T-cell (primary cell): Measurements from ENCODE around the gene PKM. TPM values are rescaled to one million over a fixed set of nuclear protein-coding genes. Genes with fewer than 3 reads are reported as not detected.

Source experiments
- ATAC-seq, 4 experiments: fragments of 200-7000 bp in 3 of 4; fragments of 150-1000 bp in 1 of 4; cut with Tn5 transposase; replicated peaks in 1 of 4; 1 replicate in 3 of 4; 2 replicates in 1 of 4; pipeline ENCODE4 v1.10.0; 2021; ENCODE audit warnings: moderate library complexity in 3 of 4, mild to moderate bottlenecking in 2 of 4, moderate number of reproducible peaks in 1 of 4
- CTCF ChIA-PET, 2 donors: fragments of 300-600 bp; sonication (Branson Sonifier 250); formaldehyde crosslinking; loops; one replicate each; lab custom pipeline; 2022; ENCODE audit warnings: antibody characterized with exemption in 2 of 2; lab: Charles Lee
- POLR2A ChIA-PET, 2 donors: fragments of 300-600 bp; sonication (Branson Sonifier 250); formaldehyde crosslinking; loops; one replicate each; lab custom pipeline; 2022; ENCODE audit warnings: antibody characterized with exemption in 2 of 2; lab: Charles Lee
- DNase-seq, 35 experiments: peaks; one replicate each; pipeline versions ENCODE4 v3.0.0 to v3.0.0-alpha.2; 2013 to 2023
- H3K27ac ChIP-seq: one replicate; pipeline ENCODE4 v1.5.1; 2013; ENCODE audit warnings: low read length
- H3K27me3 ChIP-seq, 2 experiments: replicated peaks in 1 of 2; 1 replicate in 1 of 2; 2 replicates in 1 of 2; pipeline versions ENCODE4 v1.6.1 to v1.7.0; 2013; ENCODE audit warnings: low read length in 1 of 2, mixed read lengths in 1 of 2; ENCODE audit not compliant: control insufficient read depth in 2 of 2, insufficient read depth in 2 of 2; ENCODE audit errors: extremely low read depth in 1 of 2
- H3K36me3 ChIP-seq, 2 donors: 1 replicate in 1 of 2; 2 replicates in 1 of 2; pipeline versions ENCODE4 v1.6.1 to v1.7.0; 2013; ENCODE audit warnings: low read length in 1 of 2; ENCODE audit not compliant: control insufficient read depth in 2 of 2, insufficient read depth in 1 of 2; ENCODE audit errors: extremely low read depth in 1 of 2
- H3K4me1 ChIP-seq, 2 experiments: 1 replicate in 1 of 2; 2 replicates in 1 of 2; pipeline versions ENCODE4 v1.6.1 to v1.7.0; 2013; ENCODE audit warnings: low read length in 2 of 2, mixed read lengths in 1 of 2; ENCODE audit not compliant: insufficient read depth in 2 of 2, control insufficient read depth in 1 of 2; ENCODE audit errors: extremely low read depth in 1 of 2
- H3K4me3 ChIP-seq, 2 donors: 1 replicate in 1 of 2; 2 replicates in 1 of 2; pipeline versions ENCODE4 v1.5.1 to v1.7.0; 2013; ENCODE audit warnings: mild to moderate bottlenecking in 2 of 2, low read length in 1 of 2, moderate library complexity in 1 of 2; ENCODE audit not compliant: control insufficient read depth in 1 of 2; ENCODE audit errors: extremely low read depth in 1 of 2
- H3K9me3 ChIP-seq: 2 replicates; pipeline ENCODE4 v1.7.0; 2013
- H3K27ac Mint-ChIP-seq, 2 donors: one replicate each; pipeline ENCODE4 v1.8.0; 2020 to 2021; ENCODE audit warnings: mild to moderate bottlenecking in 2 of 2, mixed read lengths in 2 of 2
- H3K27me3 Mint-ChIP-seq, 2 donors: one replicate each; pipeline ENCODE4 v1.8.0; 2021 to 2022; ENCODE audit warnings: mixed read lengths in 2 of 2
- H3K36me3 Mint-ChIP-seq: one replicate; pipeline ENCODE4 v1.8.0; 2021; ENCODE audit warnings: mixed read lengths
- H3K4me1 Mint-ChIP-seq, 3 donors: one replicate each; pipeline ENCODE4 v1.8.0; 2020 to 2022; ENCODE audit warnings: mixed read lengths in 3 of 3, mild to moderate bottlenecking in 1 of 3
- H3K4me3 Mint-ChIP-seq, 3 donors: one replicate each; pipeline ENCODE4 v1.8.0; 2020 to 2022; ENCODE audit warnings: mild to moderate bottlenecking in 3 of 3, mixed read lengths in 3 of 3, moderate library complexity in 3 of 3
- H3K9me3 Mint-ChIP-seq, 3 donors: one replicate each; pipeline ENCODE4 v1.8.0; 2020 to 2022; ENCODE audit warnings: mixed read lengths in 3 of 3
- WGBS: methylation state at CpG from one replicate; pipeline ENCODE4 v1.1.5; 2013; ENCODE audit warnings: missing lambda C conversion rate; ENCODE audit not compliant: insufficient coverage; 5-methylcytosine and 5-hydroxymethylcytosine counted together
- total RNA-seq, 35 experiments: library from RNA in 6 of 35; stranded (reverse) in 6 of 35; fragments of 120-200 nt in 1 of 35; gene quantifications; one replicate each; pipeline versions ENCODE4 v1.2.1 to v1.2.4 and lab custom pipeline; 2013 to 2026

The PKM gene
- total RNA-seq, 5 donors from 2014 or later (not counting 1 experiment from before 2014, with no cell fraction given): 293 to 412 (median 370) TPM

- Mint-ChIP-seq H3K4me1 (peaks cover 6 to 11% (median 9%) of the 10 kb centered on the region in 3 donors), H3K27ac (no peak within 1 kb of the TSS), H3K9me3 (no peaks in the 10 kb centered on the region), H3K27me3 (peaks cover 11 to 23% of the 10 kb centered on the region in 2 donors), H3K4me3 (peak within 1 kb of the TSS; percentile 25 to 80 (median 62)), H3K36me3 (peaks cover 25% of the 10 kb centered on the region)
- Histone ChIP-seq H3K4me3 (peak within 1 kb of the TSS in 1 of 2 donors; percentile 40), H3K36me3 (peaks cover 24 to 44% of the 10 kb centered on the region in 2 donors), H3K27ac (no peak within 1 kb of the TSS), H3K9me3 (no peaks in the 10 kb centered on the region), H3K4me1 (peaks cover 0 to 11% of the 10 kb centered on the region in 2 experiments), H3K27me3 (peaks cover 0 to 37% of the 10 kb centered on the region in 2 experiments)
- ATAC-seq (peak; percentile 33 to 58 (median 42)), DNase-seq (peak in 1 of 35 experiments; percentile 12)
- CTCF ChIA-PET: interaction anchor here in 1 of 2 donors (1.2 to 1.4 kb wide), 2 partner anchors 30 to 90 kb away, joined by 3 to 4 read pairs; no protein-coding TSS in a partner anchor
- POLR2A ChIA-PET: interaction anchor here (0.5 to 0.6 kb wide), 2 partner anchors 38 to 397 kb away, joined by 3 to 19 read pairs; no protein-coding TSS in a partner anchor
- WGBS: 27% methylated on average over 54 of the region's 83 CpGs
Measured at GRCh38 chr15:72197460-72198355, 33.3 kb downstream of the PKM start, which contains the start of gene GRAMD2A. Gene GRAMD2A, minus strand, starts transcription at chr15:72197787.

GRCh38 chr15:72197041-72197459 is 33.9 kb downstream of the PKM start:
- peak overlapping the region; percentile 13 to 62 (median 61) for H3K4me3 Mint-ChIP-seq
- Histone ChIP-seq H3K27me3 (peaks cover 0 to 37% of the 10 kb centered on the region in 2 experiments), H3K9me3 (no peaks in the 10 kb centered on the region), H3K27ac (no peak overlapping the region), H3K4me3 (peak overlapping the region in 1 of 2 donors; percentile 40), H3K36me3 (peaks cover 17 to 38% of the 10 kb centered on the region in 2 donors), H3K4me1 (peaks cover 0 to 11% of the 10 kb centered on the region in 2 experiments)
- H3K4me1 Mint-ChIP-seq: peaks cover 6 to 11% (median 9%) of the 10 kb centered on the region in 3 donors
- 40% methylated on average over 31 of the region's 35 CpGs for WGBS
- H3K9me3 Mint-ChIP-seq: no peaks in the 10 kb centered on the region
- DNase-seq: no peak
- ATAC-seq: peak in 1 of 4 experiments; percentile 22
- ChIA-PET CTCF (interaction anchor here (0.6 to 1.4 kb wide), 2 partner anchors 30 to 31 kb away, joined by 3 to 10 read pairs; no protein-coding TSS in a partner anchor), POLR2A (no interaction called here)
- H3K36me3 Mint-ChIP-seq: peaks cover 20% of the 10 kb centered on the region
- peaks cover 11 to 25% of the 10 kb centered on the region in 2 donors for H3K27me3 Mint-ChIP-seq
- no peak overlapping the region for H3K27ac Mint-ChIP-seq

- WGBS: 92% methylated on average over 8 of the region's 13 CpGs
- POLR2A ChIA-PET: no interaction called here
- Mint-ChIP-seq H3K27ac (no peak overlapping the region), H3K4me1 (peaks cover 6 to 11% (median 9%) of the 10 kb centered on the region in 3 donors), H3K27me3 (peaks cover 11 to 26% of the 10 kb centered on the region in 2 donors), H3K36me3 (peaks cover 20% of the 10 kb centered on the region), H3K9me3 (no peaks in the 10 kb centered on the region), H3K4me3 (peak overlapping the region in 2 of 3 donors; percentile 31 to 61)
- Histone ChIP-seq H3K27me3 (peaks cover 0 to 37% of the 10 kb centered on the region in 2 experiments), H3K27ac (no peak overlapping the region), H3K36me3 (peaks cover 14 to 32% of the 10 kb centered on the region in 2 donors), H3K9me3 (no peaks in the 10 kb centered on the region), H3K4me1 (peaks cover 0 to 11% of the 10 kb centered on the region in 2 experiments), H3K4me3 (no peak overlapping the region)
- no peak for ATAC-seq
- CTCF ChIA-PET: interaction anchor here (0.6 to 1.4 kb wide), 2 partner anchors 31 kb away, joined by 3 to 10 read pairs; no protein-coding TSS in a partner anchor
- no peak for DNase-seq
Measured at GRCh38 chr15:72196409-72197040, 34.5 kb downstream of the PKM start.

GRCh38 chr15:72195101-72195511 is 35.9 kb downstream of the PKM start:
- WGBS: 59% methylated on average over 6 of the region's 6 CpGs
- POLR2A ChIA-PET: no interaction called here

GRCh38 chr15:72193836-72194396 is 37.1 kb downstream of the PKM start:
- POLR2A ChIA-PET: no interaction called here
- no peak overlapping the region for H3K4me3 ChIP-seq
- H3K4me1 Mint-ChIP-seq: peaks cover 6 to 11% (median 6%) of the 10 kb centered on the region in 3 donors

More at GRCh38 chr15:72195101-72195511, 35.9 kb downstream of the PKM start:
- H3K27me3 ChIP-seq: peaks cover 0 to 37% of the 10 kb centered on the region in 2 experiments
- DNase-seq (peak in 1 of 35 experiments; percentile 26), ATAC-seq (no peak)
- Mint-ChIP-seq H3K4me1 (peaks cover 6 to 11% (median 9%) of the 10 kb centered on the region in 3 donors), H3K9me3 (no peaks in the 10 kb centered on the region), H3K36me3 (peaks cover 11% of the 10 kb centered on the region), H3K4me3 (no peak overlapping the region), H3K27me3 (peaks cover 15 to 27% of the 10 kb centered on the region in 2 donors), H3K27ac (no peak overlapping the region)
- no peak overlapping the region for H3K27ac ChIP-seq
- H3K4me1 ChIP-seq: peaks cover 0 to 11% of the 10 kb centered on the region in 2 experiments
- H3K9me3 ChIP-seq: no peaks in the 10 kb centered on the region
- peaks cover 5 to 18% of the 10 kb centered on the region in 2 donors for H3K36me3 ChIP-seq
- CTCF ChIA-PET: no interaction called here
- H3K4me3 ChIP-seq: no peak overlapping the region

More at GRCh38 chr15:72193836-72194396, 37.1 kb downstream of the PKM start:
- H3K27me3 ChIP-seq: peaks cover 0 to 37% of the 10 kb centered on the region in 2 experiments
- peaks cover 5 to 7% of the 10 kb centered on the region in 2 donors for H3K36me3 ChIP-seq
- 92% methylated on average over 3 of the region's 8 CpGs for WGBS
- Mint-ChIP-seq H3K9me3 (no peaks in the 10 kb centered on the region), H3K4me3 (no peak overlapping the region), H3K27me3 (peaks cover 21 to 27% of the 10 kb centered on the region in 2 donors), H3K27ac (no peak overlapping the region), H3K36me3 (peaks cover 3% of the 10 kb centered on the region)
- H3K9me3 ChIP-seq: no peaks in the 10 kb centered on the region
- DNase-seq (no peak), ATAC-seq (no peak)
- H3K4me1 ChIP-seq: peaks cover 0 to 11% of the 10 kb centered on the region in 2 experiments
- CTCF ChIA-PET: no interaction called here
- no peak overlapping the region for H3K27ac ChIP-seq
